Right renal pelvis (tissue), 4 donors: ENCODE data around the gene SURF4. TPM values are rescaled to one million over a fixed set of nuclear protein-coding genes. Genes with fewer than 3 reads are reported as not detected.
"Not testable (repeated sequence)": the region's sequence is repeated elsewhere in the genome, so short reads cannot be mapped to it uniquely, and the experiment has no call there.

Source experiments
- DNase-seq, 4 donors: peaks; one replicate each; pipeline ENCODE4 v3.0.0-alpha.2; 2013; ENCODE audit warnings: low read depth in 4 of 4, low spot score in 3 of 4, missing footprints in 1 of 4
- polyA plus RNA-seq, 4 donors: library from polyadenylated mRNA; unstranded; fragments of 120-200 nt; gene quantifications; one replicate each; pipeline ENCODE4 v1.2.1, GENCODE V29; 2013; ENCODE audit not compliant: insufficient read length in 4 of 4

Gene SURF4
- polyA plus RNA-seq, 4 donors, result 174 to 189 (median 181) TPM

DNA sequence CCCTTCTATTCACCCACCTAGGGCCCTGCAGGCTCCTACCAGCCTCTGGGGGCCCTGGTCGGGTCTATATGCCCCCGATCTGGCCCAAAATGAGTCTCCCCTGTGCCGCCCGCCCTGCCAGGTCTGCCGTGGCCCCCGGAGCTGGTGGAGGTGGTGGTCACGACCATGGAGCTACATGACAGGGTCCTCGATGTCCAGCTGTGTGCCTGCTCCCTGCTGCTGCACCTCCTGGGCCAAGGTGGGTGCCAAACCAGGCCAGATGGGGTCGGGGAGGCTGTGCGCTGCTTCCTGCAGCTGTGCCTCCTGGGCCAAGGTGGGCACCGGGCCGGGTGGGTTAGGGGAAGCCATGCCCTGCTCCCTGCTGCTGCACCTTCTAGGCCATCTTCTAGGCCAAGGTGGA lies 24.4 kb upstream of the SURF4 start:
- DNase-seq, result no peak

DNA sequence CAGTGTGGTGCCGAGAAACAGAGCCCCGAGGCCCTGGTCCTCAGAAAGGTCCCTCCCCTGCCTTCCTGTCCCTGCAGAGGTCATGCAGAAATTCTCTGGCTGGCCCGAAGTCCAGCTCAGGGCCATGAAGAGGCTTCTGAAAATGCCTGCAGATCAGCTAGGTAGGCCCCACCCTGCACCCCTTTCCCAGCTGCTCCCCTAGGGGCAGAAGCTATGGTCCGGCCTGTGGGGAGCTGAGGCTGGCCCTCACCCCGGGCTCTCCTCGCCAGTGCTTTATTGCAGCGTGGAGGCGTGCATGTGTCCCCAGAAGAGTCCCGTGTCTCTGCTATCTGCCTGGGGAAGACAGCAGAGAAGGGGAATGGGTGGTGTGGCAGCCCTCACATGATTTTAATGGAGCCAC lies 22.0 kb upstream of the SURF4 start:
- DNase-seq, result no peak

DNA sequence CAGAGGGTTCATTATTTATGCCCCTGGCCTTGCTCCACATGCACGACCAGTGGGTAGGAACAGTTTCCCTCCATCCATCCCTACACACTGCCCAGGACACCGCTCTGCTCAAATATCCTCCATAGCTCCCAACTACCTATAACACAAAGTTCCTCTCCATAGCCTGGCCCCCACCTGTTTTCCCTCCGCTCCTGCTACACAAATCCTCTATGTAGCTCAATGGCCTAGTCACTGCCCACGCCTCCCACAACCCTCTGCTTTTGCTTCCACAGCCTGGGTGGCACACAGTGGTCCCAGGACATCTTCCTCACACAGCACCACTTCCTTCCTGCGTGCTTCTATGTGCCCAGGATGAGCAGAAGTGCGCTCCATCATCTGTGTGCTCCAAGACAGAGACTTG lies 21.5 kb upstream of the SURF4 start:
- DNase-seq, result no peak

DNA sequence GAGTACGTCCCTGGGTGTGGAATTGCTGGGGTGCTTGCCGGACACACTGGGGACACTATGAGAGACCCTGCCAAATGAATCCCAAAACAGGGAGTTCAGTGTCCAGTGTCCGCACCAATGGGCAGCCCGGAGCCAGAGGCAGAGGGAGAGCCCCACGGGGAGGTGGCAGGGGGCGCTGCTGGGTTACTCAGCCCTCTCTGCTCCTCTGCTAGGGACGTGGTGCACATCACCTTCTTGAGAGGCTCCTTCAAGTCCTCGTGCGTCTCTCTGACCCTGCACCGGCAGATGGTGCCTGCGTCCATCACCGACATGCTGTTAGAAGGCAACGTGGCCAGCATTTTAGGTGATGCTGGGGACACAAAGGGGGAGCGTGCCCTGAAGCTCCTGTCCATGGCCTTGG lies 21.1 kb upstream of the SURF4 start:
- no peak for DNase-seq

DNA sequence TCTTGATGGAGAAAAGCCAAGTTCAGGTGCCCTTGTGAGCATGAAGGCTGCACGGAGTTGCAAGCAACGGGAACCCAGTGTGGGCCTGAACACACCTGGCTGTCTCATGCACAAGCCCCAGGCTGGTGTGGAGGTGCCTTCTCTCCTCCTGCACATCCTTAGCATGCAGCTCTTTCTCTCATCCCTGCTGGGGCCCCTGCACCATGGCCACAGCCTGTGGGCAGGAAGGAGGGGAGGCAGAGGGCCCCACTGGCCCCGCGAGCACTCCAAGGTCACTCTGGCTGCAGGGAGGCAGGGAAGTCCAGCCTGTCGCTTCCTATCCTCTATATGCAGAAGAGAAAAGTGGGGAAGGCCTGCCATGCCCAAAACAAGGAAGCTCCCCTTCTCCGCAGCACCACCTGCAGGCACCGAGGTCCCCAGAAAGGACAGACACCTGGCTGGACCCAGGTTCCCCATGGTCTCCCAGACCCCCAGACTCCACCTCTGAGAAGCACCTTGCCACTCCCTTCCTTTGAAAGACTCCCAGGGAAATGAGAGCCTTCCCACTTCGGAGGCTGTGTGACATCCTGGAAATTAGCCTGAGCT lies 18.9 kb upstream of the SURF4 start:
- DNase-seq, result no peak

DNA sequence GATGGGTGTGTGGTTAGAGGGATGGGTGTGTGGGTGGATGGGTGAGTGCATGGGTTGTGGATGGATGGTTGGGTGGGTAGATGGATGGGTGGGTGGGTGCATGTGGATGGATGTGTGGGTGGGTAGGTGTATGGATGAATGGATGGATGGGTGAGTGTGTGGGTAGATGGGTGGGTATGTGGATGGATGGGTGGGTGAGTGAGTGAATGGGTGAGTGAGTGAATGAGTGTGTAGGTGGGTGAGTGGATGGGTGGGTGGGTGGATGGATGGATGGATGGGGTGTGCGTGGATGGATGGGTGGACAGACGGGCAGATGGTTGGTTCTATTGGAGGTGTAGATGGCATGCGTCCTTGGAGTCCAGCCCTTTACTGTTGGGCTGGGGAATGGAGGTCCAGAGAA lies 17.5 kb upstream of the SURF4 start:
- DNase-seq, result no peak

DNA sequence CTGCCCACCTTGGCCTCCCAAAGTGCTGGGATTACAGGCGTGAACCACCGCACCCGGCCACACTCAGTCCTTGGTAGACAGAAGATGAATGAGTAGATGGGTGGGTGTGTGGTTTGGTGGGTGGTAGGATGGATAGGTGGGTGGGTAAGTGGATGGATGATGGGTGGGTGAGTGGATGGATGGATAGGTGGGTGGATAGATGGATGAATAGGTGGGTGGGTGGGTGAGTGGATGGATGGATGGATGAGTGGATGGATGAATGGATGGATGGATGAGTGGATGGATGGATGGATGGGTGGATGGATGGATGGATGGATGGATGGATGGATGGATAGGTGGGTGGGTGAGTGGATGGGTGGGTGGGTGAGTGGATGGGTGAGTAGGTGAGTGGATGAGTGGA lies 16.4 kb upstream of the SURF4 start:
- not testable (repeated sequence) for DNase-seq

DNA sequence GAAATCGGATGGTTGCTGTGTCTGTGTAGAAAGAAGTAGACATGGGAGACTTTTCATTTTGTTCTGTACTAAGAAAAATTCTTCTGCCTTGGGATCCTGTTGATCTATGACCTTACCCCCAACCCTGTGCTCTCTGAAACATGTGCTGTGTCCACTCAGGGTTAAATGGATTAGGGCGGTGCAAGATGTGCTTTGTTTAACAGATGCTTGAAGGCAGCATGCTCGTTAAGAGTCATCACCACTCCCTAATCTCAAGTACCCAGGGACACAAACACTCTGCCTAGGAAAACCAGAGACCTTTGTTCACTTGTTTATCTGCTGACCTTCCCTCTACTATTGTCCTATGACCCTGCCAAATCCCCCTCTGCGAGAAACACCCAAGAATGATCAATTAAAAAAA lies 15.6 kb upstream of the SURF4 start:
- DNase-seq, result not testable (repeated sequence)

DNA sequence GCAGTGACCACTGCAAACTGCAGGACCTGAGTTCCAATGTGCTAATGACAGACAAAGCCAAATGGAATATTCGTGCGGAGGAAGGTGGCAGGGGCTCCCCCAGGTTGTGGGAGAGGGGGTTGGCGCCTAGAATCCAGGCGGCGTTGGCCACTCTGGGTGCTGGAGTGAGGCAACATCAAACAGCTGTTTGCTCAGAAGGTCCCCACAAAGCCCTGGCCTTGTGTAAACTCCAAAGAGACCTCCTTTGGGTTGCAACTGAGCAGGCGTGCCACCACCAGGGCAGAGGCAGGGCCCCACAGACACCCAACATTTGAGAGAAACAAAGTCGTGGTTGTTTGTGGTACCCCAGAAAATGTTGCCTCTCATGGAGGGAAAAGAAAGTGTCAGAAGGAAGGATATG lies 14.9 kb upstream of the SURF4 start:
- no peak for DNase-seq

DNA sequence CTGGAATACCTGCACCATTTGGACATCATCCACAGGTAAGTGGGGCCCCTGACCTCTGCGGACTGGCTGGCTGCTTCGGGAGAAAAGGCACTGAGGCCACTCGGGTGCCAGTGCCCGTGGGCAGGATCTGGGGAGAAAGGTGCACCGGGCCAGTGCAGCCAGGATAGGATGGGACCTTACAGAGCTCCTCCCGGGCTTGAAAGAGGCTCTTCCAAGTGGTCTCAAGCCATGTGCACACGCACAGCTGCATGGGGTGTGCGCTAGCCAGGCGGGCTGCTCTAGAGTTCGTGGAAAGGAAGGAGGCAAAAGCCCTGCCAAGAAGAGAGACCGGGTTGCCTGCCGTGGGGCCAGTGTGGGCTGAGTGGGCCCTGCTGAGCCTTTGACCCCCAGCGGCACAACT lies 13.7 kb upstream of the SURF4 start:
- no peak for DNase-seq

DNA sequence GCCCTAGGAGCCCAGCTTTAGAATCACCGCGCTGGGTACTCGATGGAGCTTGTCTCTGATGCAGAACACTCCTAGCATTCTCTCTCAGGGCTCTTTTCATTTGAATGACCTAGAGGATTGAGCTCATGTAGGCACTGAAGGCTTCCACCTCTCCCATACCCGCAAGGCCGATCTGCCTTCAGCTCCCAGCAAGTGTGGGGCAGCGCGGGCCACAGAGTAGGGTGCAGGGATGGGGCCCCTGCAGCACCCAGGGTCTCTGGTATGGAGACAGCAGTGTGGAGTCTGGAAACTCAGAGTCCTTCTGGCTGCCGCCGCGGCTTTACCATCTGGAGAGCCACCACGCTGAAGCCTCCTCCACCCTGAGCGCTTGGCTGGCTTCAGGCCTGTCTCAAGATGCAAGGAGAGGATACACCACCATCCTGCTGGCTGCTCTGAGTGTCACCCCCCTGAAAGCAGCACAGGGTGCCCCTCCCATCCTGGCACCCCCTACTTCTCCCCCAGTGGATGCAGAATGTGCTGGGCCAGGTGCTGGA lies 13.2 kb upstream of the SURF4 start:
- no peak for DNase-seq

DNA sequence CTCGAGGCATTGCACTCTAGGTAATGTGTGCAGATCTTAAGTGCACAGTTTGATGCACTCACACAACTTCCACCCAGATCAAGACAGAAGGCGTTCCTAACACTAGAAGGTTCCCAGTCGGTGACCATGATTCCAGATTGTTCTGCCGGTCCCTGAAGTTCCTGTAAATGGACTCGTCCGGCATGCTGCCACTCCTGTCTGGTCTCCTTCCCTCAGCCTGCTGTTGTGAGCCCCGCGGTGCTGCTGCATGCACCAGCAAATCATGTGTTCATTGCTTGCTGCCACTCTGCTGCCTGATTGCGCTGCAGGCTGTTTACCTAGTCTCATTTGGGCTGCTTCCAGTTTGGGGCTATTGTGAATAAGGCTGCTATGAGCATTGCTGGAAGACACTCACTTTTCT lies 11.8 kb upstream of the SURF4 start:
- no peak for DNase-seq

DNA sequence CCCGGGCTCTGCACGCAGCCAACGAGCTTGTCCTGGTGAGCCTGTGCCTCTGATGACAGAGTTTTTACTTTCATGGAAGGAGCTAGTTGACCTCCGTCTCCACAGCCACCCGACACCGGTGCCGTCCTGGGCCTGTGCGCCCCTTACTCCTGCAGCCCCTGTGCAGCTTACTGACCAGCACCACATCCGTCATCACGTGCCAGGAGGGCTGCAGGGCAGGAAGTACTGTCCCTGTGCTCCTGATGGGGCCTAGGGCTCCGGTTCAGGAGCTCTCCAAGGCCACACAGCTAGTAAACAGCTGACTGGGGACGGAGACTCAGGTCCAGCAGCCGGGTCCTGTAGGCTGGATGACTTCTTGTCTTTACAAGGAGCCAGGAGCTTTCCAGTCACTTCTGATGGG lies 10.5 kb upstream of the SURF4 start:
- no peak for DNase-seq

DNA sequence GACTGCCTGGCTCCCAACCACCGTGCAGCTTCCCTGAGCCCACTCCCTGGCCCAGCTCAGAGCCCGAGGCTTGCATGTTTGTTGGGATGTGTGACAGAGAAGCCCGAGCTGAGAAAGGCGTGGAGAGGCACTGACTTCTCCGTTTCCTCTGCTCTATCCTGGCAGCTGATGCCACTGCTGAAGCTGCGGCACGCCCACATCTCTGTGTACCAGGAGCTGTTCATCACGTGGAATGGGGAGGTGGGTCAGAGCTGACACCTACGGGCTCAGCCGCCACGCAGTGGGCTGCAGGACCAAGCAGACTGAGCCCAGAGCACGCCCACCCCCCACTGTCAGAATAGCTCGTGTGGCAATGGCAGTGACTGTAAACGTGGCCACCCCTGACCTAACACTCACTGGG lies 9.6 kb upstream of the SURF4 start:
- DNase-seq, result no peak

DNA sequence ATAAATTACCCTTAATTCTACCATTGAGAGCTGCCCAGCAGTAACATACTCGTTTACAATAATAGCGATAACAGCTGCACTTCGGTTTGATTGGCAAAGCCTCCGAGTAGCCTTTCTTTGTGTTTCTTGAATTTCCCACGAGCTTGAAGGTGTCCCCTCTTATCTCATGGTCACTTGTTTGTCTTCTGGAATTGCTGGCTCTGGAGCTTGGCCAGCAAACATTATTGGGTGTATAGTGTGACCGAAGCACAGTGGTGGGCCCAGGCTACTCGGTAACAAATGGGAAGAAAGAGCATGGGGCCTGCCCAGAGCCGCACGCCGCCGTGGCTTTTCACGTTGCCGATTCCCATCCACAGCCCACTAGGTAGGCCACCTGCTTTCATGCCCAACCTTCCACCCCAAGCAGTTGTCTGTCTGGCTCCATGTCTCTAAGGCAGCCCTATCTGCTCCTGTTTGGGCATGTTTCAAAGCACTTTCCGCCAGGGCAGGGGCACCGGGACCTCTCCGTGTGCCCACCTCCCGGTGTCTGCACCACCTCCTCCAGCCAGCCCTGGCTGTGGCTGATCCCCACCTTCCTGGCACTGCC lies 9.0 kb upstream of the SURF4 start:
- no peak for DNase-seq

DNA sequence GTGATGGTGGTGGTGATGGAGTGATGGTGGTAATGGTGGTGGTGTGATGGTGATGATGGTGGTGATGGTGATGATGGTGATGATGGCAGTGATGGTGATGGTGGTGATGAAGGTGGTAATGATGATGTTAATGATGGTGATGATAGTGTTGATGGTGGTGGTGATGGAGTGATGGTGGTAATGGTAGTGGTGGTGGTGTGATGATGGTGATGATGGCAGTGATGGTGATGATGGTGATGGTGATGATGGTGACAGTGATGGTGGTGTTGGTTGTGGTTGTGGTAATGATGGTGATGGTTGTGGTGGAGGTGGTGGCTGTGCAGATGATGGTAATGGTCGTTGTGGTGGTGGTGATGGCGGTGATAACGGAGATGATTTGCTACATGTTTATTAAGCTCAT lies 7.6 kb upstream of the SURF4 start:
- DNase-seq, result no peak

DNA sequence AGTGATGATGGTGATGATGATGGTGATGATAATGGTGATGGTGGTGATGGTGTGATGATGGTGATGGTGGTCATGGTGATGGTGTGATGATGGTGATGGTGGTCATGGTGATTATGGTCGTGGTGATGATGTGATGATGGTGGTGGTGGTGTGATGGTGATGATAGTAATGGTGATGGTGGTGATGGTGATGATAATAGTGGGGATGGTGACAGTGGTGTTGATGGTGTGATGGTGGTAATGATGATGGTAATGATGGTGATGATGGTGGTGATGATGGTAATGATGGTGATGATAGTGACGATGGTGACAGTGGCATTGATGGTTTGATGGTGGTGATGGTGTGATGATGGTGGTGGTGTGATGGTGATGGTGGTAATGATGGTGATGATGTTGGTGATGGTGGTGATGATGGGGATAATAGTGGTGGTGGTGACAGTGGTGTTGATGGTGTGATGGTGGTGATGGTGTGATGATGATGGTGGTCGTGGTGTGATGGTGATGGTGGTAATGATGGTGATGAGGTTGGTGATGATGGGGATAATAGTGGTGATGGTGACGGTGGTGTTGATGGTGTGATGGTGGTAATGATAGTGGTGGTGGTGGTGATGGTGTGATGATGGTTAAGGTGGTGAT lies 6.8 kb upstream of the SURF4 start:
- DNase-seq, result no peak

DNA sequence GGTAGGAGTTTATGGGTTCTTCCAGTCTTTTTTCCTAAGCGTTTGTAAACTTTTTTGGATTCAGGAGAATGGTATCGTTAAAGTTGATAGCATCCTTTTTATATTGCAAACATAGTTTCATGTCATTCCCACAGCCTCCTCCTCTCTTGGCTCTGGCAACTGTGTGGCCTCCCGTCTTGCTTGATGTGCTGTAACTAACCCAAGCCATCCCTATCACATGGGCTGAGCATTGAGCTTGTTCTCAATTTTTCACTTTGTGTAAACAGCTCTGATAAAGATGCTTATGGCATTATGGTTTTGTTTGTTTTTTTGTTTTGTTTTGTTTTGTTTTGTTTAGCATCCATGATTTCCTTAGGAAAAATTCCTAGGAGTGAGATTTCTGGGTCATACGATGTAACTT lies 4.9 kb upstream of the SURF4 start:
- no peak for DNase-seq

DNA sequence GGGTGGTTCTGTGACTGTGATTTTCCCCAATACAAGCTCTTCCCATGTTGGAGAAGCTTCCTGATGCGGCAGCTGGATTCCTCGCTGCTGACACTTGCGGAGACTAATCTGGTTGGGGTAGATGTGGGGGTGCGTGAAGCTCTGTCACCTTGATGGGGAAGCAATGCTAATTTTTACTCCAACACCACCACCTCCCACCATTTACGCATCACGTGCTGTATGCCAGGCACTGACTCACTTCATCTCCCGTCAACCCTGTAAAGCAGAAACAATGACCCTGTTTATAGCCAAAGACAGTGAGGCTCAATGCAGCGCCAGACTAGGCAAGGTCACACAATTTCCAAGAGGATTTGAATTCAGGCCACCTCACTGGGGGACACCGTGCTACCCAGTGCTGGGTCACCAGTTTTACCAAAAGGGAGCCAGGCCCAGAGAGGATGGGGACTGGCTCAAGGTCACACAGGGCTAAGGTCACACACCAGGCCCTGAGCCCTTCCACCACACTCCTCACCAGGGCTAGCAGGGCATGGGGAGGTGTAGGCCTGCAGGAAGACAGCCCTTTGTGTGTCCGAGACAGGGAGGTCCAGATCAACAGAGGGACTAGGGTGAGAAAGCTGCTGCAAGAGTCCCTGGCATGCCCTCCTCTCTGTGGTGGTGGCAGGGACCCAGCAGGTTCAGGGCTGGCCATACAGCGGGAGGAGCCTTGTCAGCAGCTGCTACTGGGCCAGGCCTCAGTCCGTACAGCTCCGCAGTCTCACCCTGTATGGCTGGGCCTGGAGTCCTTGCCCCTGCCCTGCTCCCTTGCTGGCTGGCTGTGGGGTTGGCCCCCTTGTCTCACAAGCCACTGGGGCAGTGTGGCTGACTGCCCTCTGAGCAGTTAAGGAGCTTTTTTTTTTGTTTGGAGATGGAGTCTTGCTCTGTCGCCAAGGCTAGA lies 3.6 kb upstream of the SURF4 start:
- no peak for DNase-seq

DNA sequence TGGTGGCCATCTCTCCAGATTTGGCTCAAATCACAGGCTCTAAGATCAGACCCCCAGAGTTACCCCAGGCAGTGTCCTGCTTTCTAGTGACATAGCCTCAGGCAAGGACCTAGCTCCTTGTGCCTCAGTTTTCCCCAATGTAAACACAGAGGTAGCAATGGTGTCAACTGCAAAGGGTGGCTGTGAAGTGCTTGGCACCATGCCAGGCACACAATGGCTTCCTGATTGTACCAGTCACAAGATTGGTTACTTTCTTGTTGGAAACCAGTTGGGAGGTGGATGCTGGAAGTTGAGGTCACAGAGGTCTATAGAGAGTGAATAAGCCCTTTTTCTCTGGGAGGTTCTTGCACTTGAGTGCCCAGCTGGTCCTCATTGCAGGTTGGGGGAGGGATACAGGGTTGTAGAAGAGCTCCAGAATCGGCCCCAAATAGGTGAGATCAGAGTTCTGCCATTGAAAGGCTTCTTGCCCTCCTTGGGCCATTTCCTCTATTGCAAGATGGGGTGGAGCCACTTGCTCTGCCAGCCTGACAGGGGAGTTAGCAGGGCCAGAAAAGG lies 2.6 kb upstream of the SURF4 start:
- no peak for DNase-seq

DNA sequence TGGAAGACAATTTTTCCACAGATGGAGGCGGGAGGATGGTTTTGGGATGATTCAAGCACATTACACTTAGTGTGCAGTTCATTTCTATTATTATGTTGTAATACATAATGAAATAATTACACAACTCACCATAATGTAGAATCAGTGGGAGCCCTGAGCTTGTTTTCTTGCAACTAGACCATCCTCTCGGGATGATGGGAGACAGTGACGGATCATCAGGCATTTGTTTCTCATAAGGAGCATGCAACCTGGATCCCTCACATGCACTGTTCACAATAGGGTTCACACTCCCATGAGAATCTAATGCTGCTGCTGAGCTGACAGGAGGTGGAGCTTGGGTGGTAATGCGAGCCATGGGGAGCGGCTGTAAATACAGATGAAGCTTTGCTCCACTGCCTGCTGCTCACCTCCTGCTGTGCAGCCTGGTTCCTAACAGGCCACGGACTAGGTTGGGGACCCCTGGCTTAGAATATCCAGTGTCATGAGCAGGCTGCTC lies 1.9 kb upstream of the SURF4 start:
- no peak for DNase-seq
